Measurements from ENCODE around the gene FILIP1L. TPM values are rescaled to one million over a fixed set of nuclear protein-coding genes. Genes with fewer than 3 reads are reported as not detected.

The FILIP1L gene
- total RNA-seq, 2 donors from 2014 or later, result 9.5 to 28.2 TPM

DNA sequence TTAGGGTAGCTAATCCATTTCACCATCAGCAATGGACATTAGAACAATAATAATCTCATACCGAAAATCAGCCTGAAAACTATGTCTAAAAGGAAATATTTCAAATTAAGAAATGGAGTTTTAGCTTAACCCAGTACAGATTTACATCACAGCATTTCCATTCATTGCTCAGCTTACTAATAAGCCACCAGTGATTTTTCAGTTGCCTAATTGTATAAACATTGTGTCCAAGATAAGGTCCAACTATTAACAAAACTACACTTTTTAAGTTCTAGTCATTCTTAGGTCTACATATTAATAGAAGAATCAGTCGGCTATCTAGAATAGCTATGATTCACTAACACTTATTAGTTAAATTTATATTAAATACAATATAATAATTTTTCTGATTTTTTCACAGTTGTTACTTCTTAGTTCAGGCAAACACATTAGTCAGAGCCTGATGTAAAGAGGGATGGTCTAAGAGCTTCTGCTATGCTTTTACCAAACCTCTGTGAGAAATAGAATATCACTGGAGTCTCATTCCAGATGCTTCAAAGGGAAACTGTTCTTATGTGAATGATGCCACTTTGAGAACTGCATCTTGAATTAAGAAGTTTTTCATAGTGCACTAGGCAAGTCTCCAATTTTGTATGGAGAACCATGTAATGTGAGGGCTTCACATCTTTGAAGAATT lies 222.6 kb downstream of the FILIP1L start:
- intact Hi-C loops (cut with DNase I), result no loop called here
- H3K27ac ChIP-seq, result no peak overlapping the region
- 94% methylated on average over 2 of the region's 2 CpGs for WGBS
- TF ChIP-seq POLR2AphosphoS5 (IDR thresholded peaks at IDR 0.05), result no peak
- TF ChIP-seq, protein P1, sequence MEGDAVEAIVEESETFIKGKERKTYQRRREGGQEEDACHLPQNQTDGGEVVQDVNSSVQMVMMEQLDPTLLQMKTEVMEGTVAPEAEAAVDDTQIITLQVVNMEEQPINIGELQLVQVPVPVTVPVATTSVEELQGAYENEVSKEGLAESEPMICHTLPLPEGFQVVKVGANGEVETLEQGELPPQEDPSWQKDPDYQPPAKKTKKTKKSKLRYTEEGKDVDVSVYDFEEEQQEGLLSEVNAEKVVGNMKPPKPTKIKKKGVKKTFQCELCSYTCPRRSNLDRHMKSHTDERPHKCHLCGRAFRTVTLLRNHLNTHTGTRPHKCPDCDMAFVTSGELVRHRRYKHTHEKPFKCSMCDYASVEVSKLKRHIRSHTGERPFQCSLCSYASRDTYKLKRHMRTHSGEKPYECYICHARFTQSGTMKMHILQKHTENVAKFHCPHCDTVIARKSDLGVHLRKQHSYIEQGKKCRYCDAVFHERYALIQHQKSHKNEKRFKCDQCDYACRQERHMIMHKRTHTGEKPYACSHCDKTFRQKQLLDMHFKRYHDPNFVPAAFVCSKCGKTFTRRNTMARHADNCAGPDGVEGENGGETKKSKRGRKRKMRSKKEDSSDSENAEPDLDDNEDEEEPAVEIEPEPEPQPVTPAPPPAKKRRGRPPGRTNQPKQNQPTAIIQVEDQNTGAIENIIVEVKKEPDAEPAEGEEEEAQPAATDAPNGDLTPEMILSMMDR (IDR thresholded peaks at IDR 0.05), result no peak
- TF ChIP-seq POLR2A (IDR thresholded peaks at IDR 0.05), result no peak
- no peak overlapping the region for H3K4me3 ChIP-seq
- no peaks in the 10 kb centered on the region for H3K36me3 ChIP-seq
- H3K4me1 ChIP-seq (replicated peaks), result no peaks in the 10 kb centered on the region
- no peaks in the 10 kb centered on the region for H3K27me3 ChIP-seq (replicated peaks; ENCODE audit: insufficient read depth)
- no peak for DNase-seq (ENCODE audit: low spot score)
- H3K9me3 ChIP-seq, result no peaks in the 10 kb centered on the region

DNA sequence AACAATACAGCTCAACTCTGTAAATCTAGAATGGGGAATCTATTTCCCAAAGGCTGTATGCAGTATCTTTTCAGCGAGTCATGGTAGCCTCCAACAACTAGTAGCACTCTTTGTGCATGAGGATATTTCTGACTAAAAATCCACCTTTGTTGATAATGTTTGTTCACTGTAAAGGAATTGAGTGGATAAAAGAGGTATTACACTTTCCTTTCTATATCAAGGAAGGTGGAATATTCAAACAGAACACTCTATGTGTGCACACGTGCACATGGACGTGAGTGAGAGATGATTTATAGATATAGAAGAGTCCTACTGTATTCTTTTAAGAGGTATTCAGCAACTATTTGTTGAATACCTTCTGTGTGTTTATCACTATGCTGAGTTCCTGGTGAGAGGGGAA lies 228.4 kb downstream of the FILIP1L start:
- Histone ChIP-seq H3K36me3 (no peaks in the 10 kb centered on the region), H3K27ac (no peak overlapping the region), H3K4me3 (no peak overlapping the region), H3K27me3 (replicated peaks; ENCODE audit: insufficient read depth) (no peaks in the 10 kb centered on the region), H3K4me1 (replicated peaks) (no peaks in the 10 kb centered on the region), H3K9me3 (no peaks in the 10 kb centered on the region)
- TF ChIP-seq POLR2AphosphoS5 (IDR thresholded peaks at IDR 0.05) (no peak), POLR2A (IDR thresholded peaks at IDR 0.05) (no peak)
- TF ChIP-seq, protein P1 (IDR thresholded peaks at IDR 0.05), result no peak
- intact Hi-C loops (cut with DNase I), result no loop called here
- no peak for DNase-seq (ENCODE audit: low spot score)
- 96% methylated on average over 3 of the region's 3 CpGs for WGBS

DNA sequence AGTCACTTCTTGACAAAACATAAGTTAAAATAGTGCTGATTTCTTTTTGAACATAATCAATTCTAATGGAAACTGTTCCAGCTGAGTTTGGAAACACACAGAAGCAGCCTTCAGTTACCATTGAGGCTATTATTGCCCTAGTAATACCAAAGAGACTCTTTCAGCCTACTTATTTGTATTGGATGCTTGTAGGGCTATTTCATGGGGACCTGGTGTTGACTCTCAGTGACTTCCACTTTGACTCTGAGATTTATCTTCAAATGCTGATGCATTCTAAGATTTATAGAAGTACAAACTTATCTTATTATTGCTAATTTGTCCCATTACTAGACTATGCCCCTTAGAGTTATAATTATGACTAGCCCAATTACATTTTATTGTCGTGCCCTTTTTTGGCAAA lies 229.2 kb downstream of the FILIP1L start:
- no peaks in the 10 kb centered on the region for H3K9me3 ChIP-seq
- no peak overlapping the region for H3K4me3 ChIP-seq
- no peaks in the 10 kb centered on the region for H3K4me1 ChIP-seq (replicated peaks)
- no peak for TF ChIP-seq POLR2A (IDR thresholded peaks at IDR 0.05)
- TF ChIP-seq, protein P1 (IDR thresholded peaks at IDR 0.05), result no peak
- no peak for TF ChIP-seq POLR2AphosphoS5 (IDR thresholded peaks at IDR 0.05)
- intact Hi-C loops (cut with DNase I), result no loop called here
- DNase-seq (ENCODE audit: low spot score), result no peak
- H3K36me3 ChIP-seq, result no peaks in the 10 kb centered on the region
- no peak overlapping the region for H3K27ac ChIP-seq
- WGBS, result 98% methylated on average over 1 of the region's 1 CpG
- no peaks in the 10 kb centered on the region for H3K27me3 ChIP-seq (replicated peaks; ENCODE audit: insufficient read depth)

DNA sequence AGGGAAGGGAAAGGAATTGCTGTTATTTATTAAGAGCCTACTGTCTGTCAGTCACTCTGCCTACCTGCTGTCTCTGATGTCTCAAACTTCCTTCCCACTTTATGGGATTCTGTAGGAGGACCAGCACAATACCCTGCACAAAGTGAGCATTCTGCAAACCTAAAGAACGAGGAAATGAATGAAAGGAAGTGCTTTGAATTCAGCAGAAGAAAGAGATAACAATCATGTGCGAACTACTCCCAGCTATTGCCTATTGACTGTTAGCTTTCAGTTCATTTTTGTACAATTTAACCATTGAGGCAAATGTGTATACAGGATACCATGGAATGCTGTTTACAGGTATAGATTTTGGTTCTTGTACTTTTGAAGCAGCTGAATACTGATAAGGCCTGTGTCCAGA lies 229.8 kb downstream of the FILIP1L start:
- intact Hi-C loops (cut with DNase I), result loop anchor here (5.0 kb wide), 1 partner anchor 43 kb away; no protein-coding TSS in a partner anchor
- DNase-seq (ENCODE audit: low spot score), result no peak
- 33% methylated on average over 2 of the region's 2 CpGs for WGBS
- H3K4me3 ChIP-seq, result no peak overlapping the region
- no peaks in the 10 kb centered on the region for H3K36me3 ChIP-seq
- no peaks in the 10 kb centered on the region for H3K27me3 ChIP-seq (replicated peaks; ENCODE audit: insufficient read depth)
- no peaks in the 10 kb centered on the region for H3K9me3 ChIP-seq
- H3K27ac ChIP-seq, result no peak overlapping the region
- H3K4me1 ChIP-seq (replicated peaks), result no peaks in the 10 kb centered on the region
- TF ChIP-seq POLR2A (IDR thresholded peaks at IDR 0.05) (no peak), POLR2AphosphoS5 (IDR thresholded peaks at IDR 0.05) (no peak)
- TF ChIP-seq, protein P1 (IDR thresholded peaks at IDR 0.05), result no peak

DNA sequence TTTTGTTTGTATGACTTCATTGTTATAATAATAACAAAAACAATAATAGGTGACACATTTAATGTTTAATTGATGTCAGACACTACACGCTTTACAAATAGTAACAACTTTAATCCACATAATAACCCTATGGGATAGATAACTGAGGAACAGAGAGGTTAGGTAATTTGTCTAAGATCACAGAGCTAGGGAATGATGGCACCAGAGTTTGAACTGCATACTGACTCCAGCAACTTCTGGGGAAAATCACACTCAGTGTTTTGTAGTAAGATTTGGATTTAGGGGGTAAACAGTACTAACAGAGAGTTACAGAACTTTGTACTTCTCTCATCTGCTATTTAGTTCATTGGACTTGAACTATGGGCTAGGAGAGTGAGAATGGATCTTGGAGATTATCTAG lies 230.6 kb downstream of the FILIP1L start:
- WGBS, result 98% methylated on average over 1 of the region's 1 CpG

More for the DNA sequence above, 230.6 kb downstream of the FILIP1L start:
- intact Hi-C loops (cut with DNase I), result loop anchor here (5.0 kb wide), 1 partner anchor 44 kb away; no protein-coding TSS in a partner anchor
- DNase-seq (ENCODE audit: low spot score), result no peak
- H3K4me1 ChIP-seq (replicated peaks), result no peaks in the 10 kb centered on the region
- no peaks in the 10 kb centered on the region for H3K27me3 ChIP-seq (replicated peaks; ENCODE audit: insufficient read depth)
- no peaks in the 10 kb centered on the region for H3K36me3 ChIP-seq
- H3K9me3 ChIP-seq, result no peaks in the 10 kb centered on the region
- no peak overlapping the region for H3K4me3 ChIP-seq
- TF ChIP-seq POLR2A (IDR thresholded peaks at IDR 0.05) (no peak), POLR2AphosphoS5 (IDR thresholded peaks at IDR 0.05) (no peak)
- TF ChIP-seq, protein P1 (IDR thresholded peaks at IDR 0.05), result no peak
- no peak overlapping the region for H3K27ac ChIP-seq
